Cardiac muscle cell (in vitro differentiated cells and primary cell): ENCODE measurements around the gene CPSF7. TPM values are rescaled to one million over a fixed set of nuclear protein-coding genes. Genes with fewer than 3 reads are reported as not detected.

Experiments used
- DNase-seq, 2 donors: peaks; one replicate each; pipeline versions ENCODE4 v3.0.0 to v3.0.0-alpha.2; 2010 to 2017; ENCODE audit warnings: low read depth in 1 of 2, low spot score in 1 of 2
- H3K27ac ChIP-seq: fragments of 200-600 bp; sonication (generic); 2 replicates; pipeline ENCODE4 v1.5.1; 2016
- H3K27me3 ChIP-seq: fragments of 200-600 bp; sonication (generic); 2 replicates; pipeline ENCODE4 v1.6.0; 2016; ENCODE audit warnings: control low read depth
- H3K36me3 ChIP-seq: fragments of 200-600 bp; sonication (generic); 2 replicates; pipeline ENCODE4 v1.5.1; 2016; ENCODE audit warnings: control low read depth
- H3K4me1 ChIP-seq: fragments of 200-600 bp; sonication (generic); 2 replicates; pipeline ENCODE4 v1.8.1; 2017; ENCODE audit warnings: low read depth, mild to moderate bottlenecking, mixed run types
- H3K4me3 ChIP-seq: fragments of 200-600 bp; sonication (generic); 2 replicates; pipeline ENCODE4 v1.5.1; 2016; ENCODE audit warnings: mild to moderate bottlenecking
- H3K9me3 ChIP-seq: fragments of 200-600 bp; sonication (generic); 2 replicates; pipeline ENCODE4 v1.5.1; 2017; ENCODE audit warnings: low read depth, mild to moderate bottlenecking, control low read depth
- CTCF ChIP-seq: IDR thresholded peaks from 2 replicates; pipeline ENCODE4 v1.5.1; 2012; ENCODE audit warnings: low read depth, mild to moderate bottlenecking, low read length
- polyA plus RNA-seq: library from polyadenylated mRNA; unstranded; fragments of >200 nt; fragmentation: Nextera tagmentation; extraction: Ambion mirVana; gene quantifications from 2 replicates; pipeline ENCODE4 v1.2.1, GENCODE V29; 2016
- total RNA-seq: library from RNA; depleted of rRNA; stranded (reverse); fragments of >200 nt; gene quantifications from 2 replicates; pipeline ENCODE4 v1.2.3, GENCODE V29; 2016

Gene CPSF7
- total and polyA plus RNA-seq, 2 experiments from 2014 or later, result 34.6 to 64.7 TPM

DNA sequence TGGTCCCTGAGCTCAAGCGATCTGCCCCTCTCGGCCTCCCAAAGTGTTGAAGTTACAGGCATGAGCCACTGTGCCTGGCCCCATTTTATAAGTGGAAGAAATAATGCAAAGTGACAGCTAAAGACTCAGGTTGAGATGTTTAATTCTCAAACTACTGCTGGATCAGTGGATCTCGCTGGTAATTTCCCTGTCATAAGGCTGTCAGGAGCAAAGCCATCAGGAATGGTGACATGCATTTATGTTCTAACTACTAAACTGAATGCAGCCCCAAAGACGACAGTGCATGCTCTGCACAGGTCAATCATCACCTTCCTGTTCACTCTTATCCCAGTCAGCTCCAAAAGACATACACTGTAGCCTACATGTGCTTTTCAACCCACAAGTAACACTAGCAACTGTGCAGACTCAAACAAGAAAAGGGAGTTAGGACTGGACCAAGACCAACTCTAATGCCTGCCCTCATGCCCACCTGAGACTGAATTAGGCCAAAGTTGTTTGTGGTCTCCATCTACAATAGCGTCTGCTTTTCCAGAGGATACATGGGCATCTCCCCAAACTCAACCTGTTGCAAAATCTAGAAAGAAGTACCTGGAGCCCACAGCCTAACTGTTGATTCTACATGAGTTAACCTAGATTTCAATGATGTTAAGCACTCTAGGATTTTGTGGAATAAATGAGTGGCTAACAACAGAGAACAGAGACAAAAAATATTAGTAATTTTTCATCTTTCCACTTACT is 22.6 kb downstream of the CPSF7 start:
- no peak for TF ChIP-seq CTCF
- H3K4me1 ChIP-seq, result no peaks in the 10 kb centered on the region
- no peak overlapping the region for H3K27ac ChIP-seq
- no peak overlapping the region for H3K4me3 ChIP-seq
- no peaks in the 10 kb centered on the region for H3K27me3 ChIP-seq
- peaks cover 89% of the 10 kb centered on the region for H3K36me3 ChIP-seq
- no peaks in the 10 kb centered on the region for H3K9me3 ChIP-seq
- no peak for DNase-seq

DNA sequence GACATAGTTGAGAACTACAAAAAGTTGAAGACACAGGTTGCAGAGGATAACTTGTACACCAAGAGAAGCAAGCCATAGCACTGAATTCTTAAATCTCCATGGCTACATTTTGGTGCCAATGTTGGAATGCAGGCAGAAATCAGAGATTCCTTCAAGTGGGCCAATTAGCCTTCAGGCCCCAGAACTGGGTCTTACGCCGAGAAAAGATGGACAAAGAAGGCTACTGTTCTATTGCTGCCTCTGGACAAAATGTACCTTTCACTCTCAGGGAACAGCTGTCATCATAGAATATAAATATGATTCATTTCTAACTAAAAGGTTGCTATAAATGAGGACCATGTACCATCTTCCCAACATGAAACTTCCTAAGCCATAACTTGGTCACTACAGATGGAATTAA is 23.7 kb downstream of the CPSF7 start:
- Histone ChIP-seq H3K27me3 (no peaks in the 10 kb centered on the region), H3K4me1 (no peaks in the 10 kb centered on the region), H3K27ac (no peak overlapping the region), H3K4me3 (no peak overlapping the region), H3K36me3 (peaks cover 78% of the 10 kb centered on the region), H3K9me3 (no peaks in the 10 kb centered on the region)
- DNase-seq, result no peak
- TF ChIP-seq CTCF, result no peak

DNA sequence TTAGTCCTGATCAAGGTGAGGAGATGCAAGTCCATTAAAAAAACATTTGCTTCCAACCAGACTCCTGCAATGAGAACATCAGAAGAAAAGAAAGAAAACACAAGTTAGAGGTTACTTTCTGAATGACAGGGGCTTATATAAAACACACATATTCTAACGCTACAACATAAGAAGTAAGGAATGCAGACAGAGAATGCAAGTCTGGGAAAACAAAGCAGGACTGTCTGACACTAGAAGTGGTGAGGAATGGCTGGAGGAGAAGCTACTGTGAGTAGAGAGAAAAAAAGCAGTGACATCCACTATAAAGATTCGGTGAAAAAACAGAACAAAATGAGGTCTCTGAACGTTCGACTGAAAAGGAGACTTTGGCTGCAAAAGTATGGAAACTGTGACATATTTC is 25.1 kb downstream of the CPSF7 start:
- Histone ChIP-seq H3K9me3 (no peaks in the 10 kb centered on the region), H3K27ac (no peak overlapping the region), H3K4me3 (no peak overlapping the region), H3K4me1 (no peaks in the 10 kb centered on the region), H3K36me3 (peaks cover 63% of the 10 kb centered on the region), H3K27me3 (no peaks in the 10 kb centered on the region)
- TF ChIP-seq CTCF, result no peak
- DNase-seq, result no peak

DNA sequence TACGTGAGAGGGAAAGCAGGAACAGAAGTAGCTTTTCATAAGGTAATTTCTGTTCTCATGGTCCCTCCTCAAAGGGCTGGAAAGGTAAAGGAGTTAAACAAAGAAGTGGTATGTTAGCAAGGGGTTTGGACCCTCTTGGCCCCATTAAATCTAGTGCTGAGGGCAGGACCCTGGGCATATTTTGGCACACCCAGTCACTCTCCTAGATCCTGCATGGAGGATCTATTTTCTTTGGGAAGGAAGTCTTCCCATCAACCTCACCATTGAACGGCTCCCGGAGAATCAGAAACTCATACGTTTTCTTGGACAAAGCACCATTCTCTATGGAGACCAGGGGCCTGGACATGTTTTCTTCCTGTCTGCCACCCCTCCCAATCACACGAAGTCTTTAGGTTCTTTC is 25.7 kb downstream of the CPSF7 start:
- Histone ChIP-seq H3K4me3 (no peak overlapping the region), H3K27ac (no peak overlapping the region), H3K4me1 (no peaks in the 10 kb centered on the region), H3K9me3 (no peaks in the 10 kb centered on the region), H3K36me3 (peaks cover 60% of the 10 kb centered on the region), H3K27me3 (no peaks in the 10 kb centered on the region)
- no peak for DNase-seq
- TF ChIP-seq CTCF, result no peak

GRCh38 chr11:61403658-61404057 is 26.1 kb downstream of the CPSF7 start:
- Histone ChIP-seq H3K27me3 (no peaks in the 10 kb centered on the region), H3K4me1 (no peaks in the 10 kb centered on the region), H3K9me3 (no peaks in the 10 kb centered on the region), H3K27ac (no peak overlapping the region), H3K36me3 (peaks cover 56% of the 10 kb centered on the region), H3K4me3 (no peak overlapping the region)
- TF ChIP-seq CTCF, result no peak
- no peak for DNase-seq
